ENCODE measurements around the gene HS3ST4.

HS3ST4 gene

DNA sequence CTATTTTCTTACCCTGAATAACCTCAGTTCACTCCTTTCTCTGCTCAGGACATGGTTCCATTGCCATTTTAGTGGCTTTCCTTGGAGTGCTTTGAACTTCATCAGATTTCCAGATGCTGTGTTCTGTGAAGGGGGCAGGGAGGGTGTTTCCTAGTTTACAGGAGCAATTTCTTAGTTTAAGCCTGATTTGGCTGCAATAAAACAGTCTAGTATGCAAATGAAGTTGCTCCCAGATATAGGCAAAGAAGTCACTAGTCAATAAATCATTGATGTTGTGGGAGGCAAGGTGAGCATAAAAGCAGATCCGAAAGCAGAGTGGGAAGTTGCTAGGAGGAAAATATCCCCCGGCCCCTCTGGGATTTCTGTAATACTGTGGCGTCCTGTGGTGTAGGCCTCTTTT is 202.3 kb downstream of the HS3ST4 start:
- no peak for DNase-seq (ENCODE audit: low read depth in 2 of 2)

DNA sequence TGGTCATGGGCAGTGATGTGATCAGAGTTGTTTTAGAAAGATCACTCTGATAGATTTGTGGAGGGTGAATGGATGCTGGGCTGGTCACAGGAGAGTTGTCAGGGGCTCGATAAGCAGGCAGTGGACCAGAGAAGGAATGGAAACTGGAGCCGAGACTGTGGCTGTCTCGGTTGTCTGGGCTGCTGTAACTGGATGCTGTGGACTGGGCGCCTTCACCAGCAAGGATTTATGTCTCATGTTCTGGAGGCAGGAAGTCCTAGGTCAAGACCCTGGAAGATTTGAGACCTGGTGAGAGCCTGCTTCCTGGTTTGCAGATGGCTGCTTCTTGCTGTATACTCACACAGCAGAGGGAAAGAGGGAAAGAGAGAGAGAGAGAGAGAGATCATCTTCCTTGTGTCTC is 203.6 kb downstream of the HS3ST4 start:
- DNase-seq (ENCODE audit: low read depth in 2 of 2): no peak

DNA sequence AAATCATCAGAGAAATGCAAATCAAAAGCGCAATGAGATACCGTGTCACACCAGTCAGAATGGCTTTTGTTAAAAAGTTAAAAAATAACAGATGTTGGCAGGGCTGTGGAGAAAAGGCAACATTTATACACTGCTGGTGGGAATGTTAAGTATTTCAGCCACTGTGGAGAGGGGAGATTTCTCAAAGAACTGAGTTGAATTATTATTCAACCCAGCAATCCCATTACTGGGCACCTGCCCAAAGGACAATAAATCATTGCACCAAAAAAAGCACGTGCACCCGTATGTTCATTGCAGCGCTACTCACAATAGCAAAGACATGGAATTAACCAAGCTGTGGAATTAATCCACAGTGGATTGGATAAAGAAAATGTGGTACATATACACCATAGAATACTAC is 204.7 kb downstream of the HS3ST4 start:
- no peak for DNase-seq (ENCODE audit: low read depth in 2 of 2)

DNA sequence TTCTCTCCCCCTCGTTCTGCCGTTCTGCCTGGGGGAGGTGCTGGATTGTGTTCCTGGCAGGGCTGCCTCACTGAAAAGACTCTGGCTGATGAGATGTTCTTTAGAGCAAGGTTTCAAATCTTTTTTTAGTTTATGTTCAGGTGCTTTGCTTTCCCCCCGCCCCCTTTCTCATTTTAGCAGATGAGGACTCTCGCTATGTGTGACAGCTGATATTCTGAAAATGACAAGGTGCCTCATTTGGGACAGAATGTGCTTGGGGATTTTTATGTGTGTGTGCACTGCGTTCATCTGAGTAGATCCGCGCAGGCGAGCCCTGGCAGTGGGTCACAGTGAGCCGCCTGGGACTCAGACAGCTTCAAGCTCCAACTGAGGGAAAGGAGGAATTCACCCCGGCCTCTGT is 205.9 kb downstream of the HS3ST4 start:
- DNase-seq (ENCODE audit: low read depth in 2 of 2): no peak

DNA sequence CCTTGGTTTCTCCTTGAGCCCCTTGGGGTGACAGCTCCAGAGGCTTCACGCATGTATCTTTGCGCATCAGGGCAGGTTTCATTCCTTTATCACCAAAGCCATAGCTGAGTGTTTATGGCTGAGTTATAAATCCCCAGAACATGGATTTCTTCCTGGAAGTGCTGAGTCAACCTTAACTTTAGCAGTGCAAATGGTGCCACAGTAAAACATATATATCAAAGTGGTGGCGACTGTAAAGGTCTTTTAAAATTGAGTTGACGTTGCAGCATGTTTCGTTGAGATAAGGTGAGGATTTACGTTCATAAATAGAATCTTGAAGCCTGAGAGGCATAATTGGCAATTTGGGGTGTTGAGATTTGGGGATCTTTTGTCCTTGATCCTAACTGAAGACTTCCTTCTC is 214.1 kb downstream of the HS3ST4 start:
- no peak for DNase-seq (ENCODE audit: low read depth in 2 of 2)

DNA sequence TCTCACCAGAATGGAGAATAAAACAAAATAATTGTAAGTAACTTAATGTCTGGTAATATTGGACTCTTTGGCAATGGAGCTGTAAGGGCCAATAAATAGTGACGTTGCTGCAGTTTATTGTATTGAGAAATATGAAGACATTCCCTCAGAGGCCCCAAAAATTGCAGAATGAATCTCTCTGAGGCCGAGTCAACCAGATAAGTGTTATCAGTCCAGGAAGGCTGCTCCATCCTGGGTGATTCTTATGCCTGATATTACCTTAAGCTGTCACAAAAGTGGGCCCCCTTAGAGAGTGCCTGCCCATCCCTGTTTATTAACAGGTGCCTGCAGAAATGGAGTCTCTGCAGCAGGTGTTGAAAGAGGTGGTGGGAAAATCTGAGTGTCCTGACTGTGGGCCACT is 219.2 kb downstream of the HS3ST4 start:
- DNase-seq (ENCODE audit: low read depth in 2 of 2): no peak

DNA sequence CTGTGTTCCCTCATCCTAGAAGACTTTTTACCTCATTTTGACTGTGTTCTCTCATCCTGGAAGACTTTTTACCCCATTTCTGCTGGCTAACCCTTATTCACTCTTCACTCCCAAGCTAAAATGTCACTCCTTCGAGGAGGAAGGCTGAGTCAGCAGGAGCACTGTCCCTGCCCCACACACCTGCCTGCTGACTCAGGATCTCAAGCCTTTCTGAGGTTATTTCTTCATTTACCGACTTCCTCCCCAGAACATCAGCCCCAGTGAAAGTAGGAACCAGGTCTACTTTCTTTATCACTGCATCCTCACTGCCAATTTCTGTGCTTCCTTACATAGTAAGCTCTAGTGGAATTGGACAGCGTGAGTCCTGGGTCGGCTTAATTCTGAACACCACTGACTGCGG is 220.6 kb downstream of the HS3ST4 start:
- no peak for DNase-seq (ENCODE audit: low read depth in 2 of 2)

DNA sequence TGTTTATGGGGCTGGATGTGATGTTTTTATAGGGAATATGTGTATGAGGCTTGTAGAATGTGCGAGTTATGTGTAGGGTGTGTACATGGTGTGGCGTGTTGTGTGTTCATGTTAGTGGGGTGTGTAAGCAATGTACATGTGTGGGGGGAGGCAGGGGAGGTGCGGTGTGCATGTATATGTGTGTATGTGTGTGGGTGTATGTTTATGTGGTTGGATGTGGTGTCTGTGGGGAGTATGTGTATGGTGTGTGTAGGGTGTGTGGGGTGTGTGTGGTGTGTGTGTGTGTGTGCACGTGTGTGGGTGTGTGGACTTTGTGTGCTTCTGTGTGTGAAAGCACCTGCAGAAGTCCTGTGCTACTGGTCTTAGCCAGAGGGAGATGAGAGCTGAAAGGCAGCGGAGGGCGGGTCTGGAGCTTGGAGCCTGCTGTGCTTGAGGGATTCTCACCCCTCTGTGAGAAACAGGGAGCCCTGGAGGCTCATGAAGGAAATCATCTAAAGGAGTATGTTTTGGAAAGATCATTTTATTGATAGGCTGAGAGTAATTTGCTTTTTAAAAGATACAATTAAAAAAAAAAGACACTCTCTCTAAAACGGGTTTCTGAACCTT is 222.7 kb downstream of the HS3ST4 start:
- no peak for DNase-seq (ENCODE audit: low read depth in 2 of 2)

DNA sequence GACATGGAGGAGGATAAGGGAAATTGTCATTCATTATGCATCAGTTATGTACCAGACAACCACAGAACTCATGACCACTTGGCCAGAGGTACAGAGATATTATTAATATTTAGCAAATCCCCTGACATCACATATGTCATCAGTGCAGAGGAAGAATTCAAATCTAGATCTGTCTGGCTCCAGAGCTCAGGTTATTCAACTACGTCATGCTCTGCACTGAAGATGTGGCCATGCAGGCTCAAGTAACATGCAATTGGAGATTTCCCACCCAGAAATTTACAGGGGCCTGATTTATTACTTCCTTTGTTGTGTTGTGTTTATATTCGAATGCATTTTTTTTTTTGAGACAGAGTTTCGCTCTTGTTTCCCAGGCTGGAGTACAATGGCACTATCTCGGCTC is 224.3 kb downstream of the HS3ST4 start:
- DNase-seq (ENCODE audit: low read depth in 2 of 2): no peak

DNA sequence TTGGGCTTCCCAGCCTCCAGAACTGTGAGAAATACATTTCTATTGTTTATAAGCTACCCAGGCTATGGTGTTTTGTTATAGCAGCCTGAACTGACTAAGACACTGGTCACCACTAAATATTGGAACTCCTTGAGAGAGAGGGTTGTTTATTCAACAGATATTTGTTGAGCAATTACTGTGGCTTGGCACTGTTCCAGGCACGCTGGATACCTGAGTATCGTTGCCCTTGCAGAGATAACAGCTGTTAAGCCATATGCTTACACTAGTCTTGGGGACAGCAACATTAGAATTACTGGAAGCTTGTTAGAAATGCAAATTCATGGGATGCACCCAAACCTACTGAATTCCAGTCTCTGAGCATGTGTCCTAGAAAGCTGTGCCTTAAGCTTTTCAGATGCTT is 230.7 kb downstream of the HS3ST4 start:
- no peak for DNase-seq (ENCODE audit: low read depth in 2 of 2)

DNA sequence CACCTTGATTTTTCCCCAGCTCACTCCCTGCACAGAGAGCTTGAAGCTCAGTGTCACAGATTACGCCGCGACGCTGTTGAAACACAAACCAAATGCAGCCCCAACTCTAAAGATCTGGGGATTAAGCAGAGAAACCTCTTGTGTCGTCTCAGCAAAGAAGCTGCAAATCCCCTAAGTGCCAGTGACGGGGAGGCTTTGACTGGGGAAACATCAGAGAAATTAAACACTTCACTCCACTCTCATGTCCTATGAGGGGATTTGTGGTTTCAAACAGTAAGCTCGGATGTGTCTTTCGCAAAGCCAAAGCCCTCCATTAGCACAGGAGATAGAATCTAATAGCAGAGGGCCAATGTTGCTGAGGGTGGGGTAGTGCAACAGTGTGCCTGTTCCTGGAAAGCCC is 233.7 kb downstream of the HS3ST4 start:
- no peak for DNase-seq (ENCODE audit: low read depth in 2 of 2)

DNA sequence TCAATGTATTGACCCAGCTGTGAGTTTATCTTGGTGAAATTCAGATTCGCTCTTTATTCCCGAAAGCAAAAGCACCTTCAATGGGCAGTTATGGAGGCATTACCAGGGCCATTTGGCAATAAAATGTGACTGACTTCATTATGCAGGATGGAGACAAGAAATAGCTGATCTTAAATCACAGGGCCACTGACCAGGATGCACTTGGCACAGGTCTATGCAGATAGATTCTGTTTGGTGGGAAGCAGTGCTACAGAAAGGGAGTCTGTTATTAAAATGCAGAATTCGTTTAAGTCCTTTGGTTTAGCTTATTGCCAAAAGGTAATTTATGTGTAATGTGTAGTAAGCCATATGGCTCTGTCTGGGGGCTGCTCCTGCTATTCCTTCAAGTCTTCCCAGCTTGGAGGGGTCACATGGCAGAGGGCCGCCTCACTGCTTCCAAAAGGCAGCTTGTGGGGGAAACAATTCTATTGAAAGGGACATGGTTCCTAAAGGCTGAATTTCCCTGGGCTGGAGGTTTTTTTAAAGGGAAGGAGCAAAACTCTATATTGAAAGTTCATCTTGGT is 239.8 kb downstream of the HS3ST4 start:
- no peak for DNase-seq (ENCODE audit: low read depth in 2 of 2)

DNA sequence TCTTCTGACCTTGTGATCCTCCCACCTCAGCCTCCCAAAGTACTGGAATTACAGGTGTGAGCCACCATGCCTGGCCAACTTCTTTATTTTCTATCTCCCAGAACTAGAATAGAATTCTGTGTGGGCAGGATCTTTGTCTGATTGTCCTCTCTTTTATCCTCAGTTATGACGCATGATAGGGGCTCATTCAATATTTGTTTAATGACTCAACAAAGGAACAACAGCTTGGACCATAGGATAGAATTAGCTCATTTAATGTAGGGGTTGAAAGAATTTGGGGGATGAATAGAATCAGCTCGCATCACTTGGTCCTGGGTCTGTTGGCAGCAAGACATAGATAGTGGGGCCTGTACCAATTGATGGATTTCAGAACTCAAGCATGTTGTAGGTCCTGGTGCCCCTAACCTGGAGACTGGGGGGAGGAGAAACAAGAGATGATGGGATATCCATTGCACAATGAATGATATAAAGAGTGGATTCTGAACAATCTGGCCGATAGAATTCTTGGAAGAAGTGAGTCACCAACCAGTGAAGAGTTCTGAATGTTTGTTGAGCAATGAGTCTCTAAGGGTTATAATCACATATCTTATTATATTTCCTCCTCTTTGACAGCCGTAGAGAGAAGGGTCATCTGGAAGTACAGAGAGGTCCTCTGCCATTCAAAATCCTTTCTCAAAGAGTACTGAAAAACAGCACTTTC is 250.2 kb downstream of the HS3ST4 start:
- no peak for DNase-seq (ENCODE audit: low read depth in 2 of 2)

DNA sequence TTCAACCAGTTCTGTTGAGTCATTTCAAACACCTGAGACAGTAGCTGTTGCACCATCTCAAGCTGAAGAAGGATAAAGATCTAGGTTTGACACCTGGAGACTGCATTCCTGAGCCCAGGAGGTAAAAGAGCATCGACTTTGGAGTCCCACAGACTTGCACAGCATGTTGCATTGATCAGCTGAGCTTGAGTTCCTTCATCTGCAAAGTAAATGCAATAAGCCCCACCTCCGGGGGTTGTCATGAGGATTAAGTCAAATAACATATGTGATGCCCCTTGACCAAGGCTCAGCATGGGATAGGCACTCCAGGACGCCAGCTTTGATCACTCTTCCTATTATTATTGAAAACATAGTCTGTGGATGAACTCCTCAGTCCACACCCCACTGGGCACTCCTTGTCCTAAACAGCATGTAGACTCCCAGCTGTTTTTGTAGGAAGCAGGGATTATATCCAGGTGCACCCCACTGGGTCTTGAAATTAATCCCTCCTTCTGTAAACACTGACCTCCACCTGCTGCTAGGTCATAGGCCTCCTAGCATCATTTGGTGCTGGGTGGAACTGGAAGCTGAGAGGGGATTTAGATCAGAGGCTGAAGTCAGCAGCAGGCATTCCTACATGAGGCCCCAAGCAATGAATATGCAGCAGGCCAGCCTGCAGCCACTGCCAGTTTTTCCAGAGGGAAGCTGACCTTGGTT is 259.0 kb downstream of the HS3ST4 start:
- no peak for DNase-seq (ENCODE audit: low read depth in 2 of 2)

DNA sequence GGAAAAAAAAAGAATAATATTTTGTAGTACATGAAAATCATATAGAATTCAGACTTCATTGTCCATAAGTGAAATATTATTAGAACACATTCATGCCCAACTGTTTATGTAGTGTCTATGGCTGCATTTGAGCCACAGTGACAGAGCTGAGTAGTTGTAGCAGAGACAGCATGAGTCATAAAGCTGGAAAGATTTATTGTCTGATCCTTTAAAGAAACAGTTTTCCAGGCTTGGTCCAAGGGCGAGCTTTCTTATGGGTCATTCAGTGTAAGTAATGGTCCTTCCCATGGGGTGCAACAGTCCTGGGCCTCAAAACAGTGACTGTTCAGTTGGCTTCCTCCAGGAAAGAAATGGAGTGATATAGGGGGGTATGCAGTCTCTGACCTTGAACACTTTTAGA is 260.2 kb downstream of the HS3ST4 start:
- DNase-seq (ENCODE audit: low read depth in 2 of 2): no peak

DNA sequence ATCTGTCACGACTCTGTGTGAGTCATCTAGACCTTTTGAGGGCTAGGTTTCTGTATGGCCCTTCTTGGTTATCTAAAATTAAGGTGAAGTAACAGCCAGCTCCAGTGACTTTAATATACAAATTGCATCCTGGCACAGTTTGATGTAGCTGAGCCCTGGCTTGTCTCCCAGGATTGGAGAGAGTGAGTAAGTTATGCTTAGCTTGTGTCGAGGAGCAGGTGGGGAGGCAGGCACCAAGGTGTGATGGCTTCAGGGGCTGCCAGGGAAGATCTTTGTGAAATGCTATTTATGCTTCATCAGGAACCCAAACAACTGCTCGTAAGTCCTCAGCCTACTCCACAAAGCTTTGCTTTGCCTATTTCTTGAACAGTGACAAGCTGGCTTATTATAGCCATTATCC is 261.2 kb downstream of the HS3ST4 start:
- no peak for DNase-seq (ENCODE audit: low read depth in 2 of 2)

DNA sequence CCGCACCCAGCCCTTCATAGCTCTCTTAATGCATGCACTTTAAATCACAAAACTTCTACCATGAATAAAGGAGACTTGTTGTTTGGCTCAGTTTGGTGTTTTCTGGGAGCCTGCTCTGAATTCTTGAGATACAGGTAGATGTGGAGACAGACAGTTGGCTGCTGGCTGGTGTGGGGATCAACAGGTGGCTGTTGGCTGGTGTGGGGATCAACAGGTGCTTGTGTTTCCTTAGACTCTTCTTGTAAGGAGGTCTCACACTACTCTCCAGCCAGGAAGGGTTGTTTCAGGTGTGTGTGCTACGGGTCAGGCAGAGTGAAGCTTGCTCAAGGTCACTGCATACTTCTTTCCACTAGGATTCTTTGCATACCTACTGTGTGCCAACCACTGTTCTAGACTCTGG is 265.9 kb downstream of the HS3ST4 start:
- no peak for DNase-seq (ENCODE audit: low read depth in 2 of 2)

DNA sequence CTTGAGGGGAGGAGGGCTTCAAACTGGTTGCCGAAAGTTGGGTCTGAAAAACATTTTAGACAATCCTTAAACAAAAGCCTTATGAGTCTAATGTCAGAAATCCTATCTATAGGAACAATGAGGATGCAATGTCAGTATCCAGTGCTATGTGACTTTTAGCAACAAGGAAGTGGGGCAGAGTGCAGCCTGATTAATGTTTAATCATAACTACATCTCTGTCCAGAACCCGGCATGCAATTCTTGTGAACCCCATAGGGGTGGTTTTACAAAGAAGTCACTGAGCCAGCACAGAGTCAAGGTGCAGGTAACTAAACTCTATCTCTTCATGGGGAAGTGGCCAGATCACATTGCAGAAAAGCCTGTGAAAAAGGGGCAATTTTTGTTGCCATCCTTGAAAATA is 267.5 kb downstream of the HS3ST4 start:
- DNase-seq (ENCODE audit: low read depth in 2 of 2): no peak

DNA sequence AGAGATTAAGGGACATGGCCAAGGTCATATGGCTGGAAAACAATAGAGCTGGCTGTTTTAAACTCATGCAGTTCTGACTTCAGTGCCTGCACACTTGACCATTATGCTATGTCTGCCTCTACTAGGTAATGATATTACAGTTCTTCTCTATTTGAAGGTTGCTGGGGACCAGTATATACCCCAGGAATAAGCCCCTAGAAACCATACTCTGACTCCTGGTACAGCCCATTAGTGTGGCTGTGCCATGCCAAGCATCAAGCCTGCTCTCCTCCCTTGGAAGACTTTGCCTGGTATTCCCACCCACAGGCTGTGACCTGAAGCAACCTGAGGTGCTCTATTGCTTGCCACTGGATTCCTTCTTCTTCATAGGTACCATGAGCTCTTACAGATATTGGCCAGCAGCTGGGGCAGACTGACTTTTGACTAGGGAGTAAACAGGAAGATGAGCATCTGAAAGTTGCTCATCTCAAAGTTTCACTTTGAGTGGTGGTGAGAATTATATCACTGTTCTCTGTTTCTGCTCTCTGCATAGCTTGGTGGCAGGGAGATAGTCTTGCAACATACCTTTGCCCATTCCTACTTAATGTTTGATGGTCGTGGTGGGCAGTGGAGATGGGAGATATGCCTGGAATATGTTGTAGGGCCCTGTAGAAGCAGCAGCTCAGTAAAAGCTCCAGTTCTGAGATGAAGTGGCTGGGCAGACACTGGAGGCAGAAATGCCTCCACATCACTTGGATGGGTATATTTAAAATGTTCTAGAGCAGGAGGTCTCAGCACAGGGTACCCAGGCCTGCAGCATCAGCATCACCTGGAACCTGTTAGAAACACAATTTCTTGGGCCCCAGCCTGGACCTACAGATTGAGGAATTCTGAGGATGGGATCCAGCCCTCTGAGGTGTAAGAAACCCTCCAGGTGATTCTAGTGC is 274.7 kb downstream of the HS3ST4 start:
- no peak for DNase-seq (ENCODE audit: low read depth in 2 of 2)

DNA sequence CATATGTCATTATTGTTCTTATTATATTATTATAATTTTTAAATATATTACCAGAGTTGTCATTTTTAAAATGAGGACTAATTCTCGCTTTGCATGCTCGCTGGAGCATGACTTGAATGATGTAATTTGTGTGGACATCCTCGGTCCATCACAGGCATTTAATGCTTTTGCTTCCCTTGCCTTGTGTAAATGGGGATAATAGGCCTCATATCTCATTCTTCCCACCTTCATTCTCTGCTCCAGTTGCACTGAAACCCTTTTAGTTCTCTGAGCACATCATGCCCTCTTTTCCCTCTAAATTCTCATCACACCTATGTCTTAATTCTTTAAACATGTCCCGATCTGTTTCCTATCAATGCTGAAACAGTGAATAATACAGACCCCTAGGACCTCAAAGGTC is 285.4 kb downstream of the HS3ST4 start:
- no peak for DNase-seq (ENCODE audit: low read depth in 2 of 2)

DNA sequence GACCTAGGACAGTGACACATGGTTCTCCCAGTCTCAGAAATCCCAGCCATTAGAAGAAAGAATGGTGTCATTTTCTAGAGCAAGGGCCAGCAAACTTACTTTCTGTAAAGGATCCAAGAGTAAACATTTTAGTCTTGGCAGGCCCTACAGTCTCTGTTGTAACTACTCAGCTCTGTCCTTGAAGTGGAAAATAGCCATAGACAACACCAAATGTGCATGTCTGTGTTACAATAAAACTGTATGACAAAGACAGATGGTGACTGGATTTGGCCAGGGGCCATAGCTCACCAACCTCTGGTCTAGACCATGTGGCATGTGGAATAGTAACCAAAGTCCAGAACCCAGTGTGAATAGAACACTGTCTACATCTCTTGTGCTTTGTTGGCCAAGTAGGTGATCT is 286.5 kb downstream of the HS3ST4 start:
- DNase-seq (ENCODE audit: low read depth in 2 of 2): no peak

DNA sequence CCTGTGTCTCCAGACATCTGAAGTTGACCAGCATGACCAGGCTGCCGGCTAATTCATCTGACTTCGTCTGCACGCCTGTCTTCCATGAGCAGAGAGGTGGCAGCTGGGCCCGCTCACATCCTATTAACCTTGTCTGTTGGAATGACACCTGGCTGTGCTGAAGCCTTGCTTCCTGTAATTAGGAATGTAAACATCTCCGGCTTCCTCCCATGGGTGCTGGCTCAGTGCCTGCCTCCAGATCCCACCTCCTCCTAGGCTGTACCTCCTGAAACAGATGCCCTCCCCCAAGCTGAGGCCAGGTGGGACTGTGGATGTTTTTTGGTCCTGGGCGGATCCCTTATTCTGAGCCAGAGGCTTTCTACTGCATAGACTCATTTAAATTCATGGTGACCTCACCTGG is 296.3 kb downstream of the HS3ST4 start:
- DNase-seq (ENCODE audit: low read depth in 2 of 2): no peak
